Measurements from ENCODE around the gene TIE1. TPM values are rescaled to one million over a fixed set of nuclear protein-coding genes. Genes with fewer than 3 reads are reported as not detected.

TIE1 gene
- total RNA-seq, 2 donors from 2014 or later: 23.7 to 25.7 TPM

DNA sequence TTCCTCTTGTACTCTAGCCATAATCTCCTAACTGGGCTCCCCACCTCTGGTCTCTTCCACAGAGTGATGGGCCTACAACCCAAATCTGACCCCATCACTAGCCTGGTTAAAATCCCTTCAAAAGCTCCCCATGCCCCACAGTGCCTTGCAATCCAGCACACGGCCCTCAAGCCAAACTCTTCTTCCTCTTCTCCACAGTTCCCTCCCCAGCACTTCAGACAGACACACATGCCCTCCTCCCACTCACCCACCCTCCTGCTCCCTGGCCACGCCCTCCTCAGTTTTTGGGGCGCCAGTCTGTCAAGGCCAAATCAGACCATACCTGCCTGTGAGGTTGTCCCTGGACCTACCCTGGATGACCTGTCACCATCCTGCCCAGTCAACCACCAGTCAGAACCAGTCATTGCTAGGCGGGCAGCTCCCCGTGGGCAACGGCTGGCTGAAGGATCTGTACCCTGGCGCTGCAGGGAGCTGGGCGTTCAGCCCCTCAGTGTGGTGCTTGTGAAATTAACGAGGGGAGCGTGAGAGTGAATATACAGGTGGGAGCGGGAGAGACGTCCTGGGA, 16.2 kb upstream of the TIE1 start:
- DNase-seq (ENCODE audit: low spot score) (no peak), ATAC-seq (ENCODE audit: insufficient number of reproducible peaks, low FRiP score, low read depth) (no peak)
- H3K27me3 ChIP-seq (replicated peaks; ENCODE audit: insufficient read depth): no peaks in the 10 kb centered on the region
- H3K4me1 ChIP-seq (ENCODE audit: control insufficient read depth in 1 of 2, low read depth in 2 of 2): no peaks in the 10 kb centered on the region
- H3K9me3 ChIP-seq: no peaks in the 10 kb centered on the region
- TF ChIP-seq, protein P1, sequence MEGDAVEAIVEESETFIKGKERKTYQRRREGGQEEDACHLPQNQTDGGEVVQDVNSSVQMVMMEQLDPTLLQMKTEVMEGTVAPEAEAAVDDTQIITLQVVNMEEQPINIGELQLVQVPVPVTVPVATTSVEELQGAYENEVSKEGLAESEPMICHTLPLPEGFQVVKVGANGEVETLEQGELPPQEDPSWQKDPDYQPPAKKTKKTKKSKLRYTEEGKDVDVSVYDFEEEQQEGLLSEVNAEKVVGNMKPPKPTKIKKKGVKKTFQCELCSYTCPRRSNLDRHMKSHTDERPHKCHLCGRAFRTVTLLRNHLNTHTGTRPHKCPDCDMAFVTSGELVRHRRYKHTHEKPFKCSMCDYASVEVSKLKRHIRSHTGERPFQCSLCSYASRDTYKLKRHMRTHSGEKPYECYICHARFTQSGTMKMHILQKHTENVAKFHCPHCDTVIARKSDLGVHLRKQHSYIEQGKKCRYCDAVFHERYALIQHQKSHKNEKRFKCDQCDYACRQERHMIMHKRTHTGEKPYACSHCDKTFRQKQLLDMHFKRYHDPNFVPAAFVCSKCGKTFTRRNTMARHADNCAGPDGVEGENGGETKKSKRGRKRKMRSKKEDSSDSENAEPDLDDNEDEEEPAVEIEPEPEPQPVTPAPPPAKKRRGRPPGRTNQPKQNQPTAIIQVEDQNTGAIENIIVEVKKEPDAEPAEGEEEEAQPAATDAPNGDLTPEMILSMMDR (IDR thresholded peaks at IDR 0.05): no peak
- no peak overlapping the region for H3K4me3 ChIP-seq
- no peak overlapping the region for H3K27ac ChIP-seq
- H3K36me3 ChIP-seq: no peaks in the 10 kb centered on the region

DNA sequence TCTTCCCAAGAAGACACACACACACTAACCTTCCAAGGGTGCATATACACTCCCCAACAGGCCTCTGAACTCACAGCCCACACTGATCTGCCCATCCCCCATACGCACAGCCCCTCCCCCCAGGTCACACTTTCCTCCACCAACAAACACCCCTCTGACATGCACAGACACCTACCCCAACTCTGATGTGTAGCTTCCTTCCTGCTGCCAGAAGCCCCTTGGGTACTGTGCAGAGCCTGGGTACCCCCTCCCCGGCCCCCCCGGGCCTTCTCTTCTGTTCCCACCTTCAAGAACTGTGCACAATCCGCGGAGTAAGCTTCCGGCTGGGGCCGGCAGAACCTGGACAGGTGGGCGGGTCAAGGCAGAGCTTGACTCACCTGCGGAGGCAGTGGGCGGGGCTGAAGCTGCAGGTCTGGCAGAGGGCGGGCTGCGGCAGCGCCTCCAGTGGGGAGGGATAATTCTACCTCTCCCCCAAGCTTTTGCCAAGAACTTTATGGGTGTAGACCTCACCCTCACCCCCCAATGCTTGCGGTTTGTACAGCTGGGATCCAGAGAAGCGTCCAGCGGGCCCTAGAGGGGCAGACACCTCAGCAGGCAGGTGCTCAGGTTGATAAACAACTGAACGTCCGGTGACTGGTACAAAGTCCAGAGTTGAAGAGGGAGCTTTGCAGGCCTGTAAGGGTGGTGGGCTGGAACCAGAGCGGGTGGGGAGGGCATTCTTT, 15.4 kb upstream of the TIE1 start, which contains the start of gene C1orf210:
Gene C1orf210, minus strand, starts transcription at position 313 of the 722 bp plus-strand sequence. CDS start 2,311 bp downstream, outside the sequence.
- no peak within 1 kb of the TSS for H3K27ac ChIP-seq
- ATAC-seq (ENCODE audit: insufficient number of reproducible peaks, low FRiP score, low read depth) (no peak), DNase-seq (ENCODE audit: low spot score) (no peak)
- no peaks in the 10 kb centered on the region for H3K27me3 ChIP-seq (replicated peaks; ENCODE audit: insufficient read depth)
- no peaks in the 10 kb centered on the region for H3K9me3 ChIP-seq
- H3K4me1 ChIP-seq (ENCODE audit: control insufficient read depth in 1 of 2, low read depth in 2 of 2): no peaks in the 10 kb centered on the region
- H3K36me3 ChIP-seq: no peaks in the 10 kb centered on the region
- TF ChIP-seq, protein P1 (IDR thresholded peaks at IDR 0.05): no peak
- no peak within 1 kb of the TSS for H3K4me3 ChIP-seq

GRCh38 chr1:43286115-43286514, 14.7 kb upstream of the TIE1 start:
- no peak for DNase-seq (ENCODE audit: low spot score)
- Histone ChIP-seq H3K9me3 (no peaks in the 10 kb centered on the region), H3K36me3 (no peaks in the 10 kb centered on the region), H3K4me1 (ENCODE audit: control insufficient read depth in 1 of 2, low read depth in 2 of 2) (no peaks in the 10 kb centered on the region), H3K4me3 (no peak overlapping the region), H3K27ac (no peak overlapping the region), H3K27me3 (replicated peaks; ENCODE audit: insufficient read depth) (no peaks in the 10 kb centered on the region)
- ATAC-seq (ENCODE audit: insufficient number of reproducible peaks, low FRiP score, low read depth): no peak
- TF ChIP-seq, protein P1 (IDR thresholded peaks at IDR 0.05): no peak

GRCh38 chr1:43286533-43286932, 14.2 kb upstream of the TIE1 start:
- DNase-seq (ENCODE audit: low spot score): no peak
- no peak for ATAC-seq (ENCODE audit: insufficient number of reproducible peaks, low FRiP score, low read depth)
- TF ChIP-seq, protein P1 (IDR thresholded peaks at IDR 0.05): no peak
- no peaks in the 10 kb centered on the region for H3K36me3 ChIP-seq
- no peak overlapping the region for H3K27ac ChIP-seq
- no peaks in the 10 kb centered on the region for H3K9me3 ChIP-seq
- H3K27me3 ChIP-seq (replicated peaks; ENCODE audit: insufficient read depth): no peaks in the 10 kb centered on the region
- no peaks in the 10 kb centered on the region for H3K4me1 ChIP-seq (ENCODE audit: control insufficient read depth in 1 of 2, low read depth in 2 of 2)
- H3K4me3 ChIP-seq: no peak overlapping the region

- TF ChIP-seq, protein P1 (IDR thresholded peaks at IDR 0.05): no peak
- no peak overlapping the region for H3K27ac ChIP-seq
- H3K27me3 ChIP-seq (replicated peaks; ENCODE audit: insufficient read depth): no peaks in the 10 kb centered on the region
- DNase-seq (ENCODE audit: low spot score): no peak
- no peak for ATAC-seq (ENCODE audit: insufficient number of reproducible peaks, low FRiP score, low read depth)
- H3K4me3 ChIP-seq: no peak overlapping the region
- H3K4me1 ChIP-seq (ENCODE audit: control insufficient read depth in 1 of 2, low read depth in 2 of 2): no peaks in the 10 kb centered on the region
- no peaks in the 10 kb centered on the region for H3K9me3 ChIP-seq
- H3K36me3 ChIP-seq: no peaks in the 10 kb centered on the region
Measured at GRCh38 chr1:43288058-43288784, 12.6 kb upstream of the TIE1 start.
